Subcutaneous abdominal adipose tissue (tissue), 5 donors: Measurements from ENCODE around the gene PTPRD.

Source experiments
- H3K27ac ChIP-seq: one replicate; pipeline ENCODE4 v1.7.0; 2013; ENCODE audit warnings: low read depth, mild to moderate bottlenecking, inconsistent platforms, low read length, moderate library complexity
- H3K27me3 ChIP-seq, 5 donors: one replicate each; pipeline ENCODE4 v1.7.0; 2013; ENCODE audit warnings: low read length in 5 of 5, inconsistent platforms in 1 of 5; ENCODE audit not compliant: control insufficient read depth in 5 of 5, insufficient read depth in 4 of 5
- H3K36me3 ChIP-seq, 5 donors: one replicate each; pipeline ENCODE4 v1.7.0; 2013; ENCODE audit warnings: low read length in 5 of 5; ENCODE audit not compliant: control insufficient read depth in 5 of 5, insufficient read depth in 5 of 5
- H3K4me1 ChIP-seq, 5 donors: one replicate each; pipeline ENCODE4 v1.7.0; 2013; ENCODE audit warnings: low read length in 5 of 5, mild to moderate bottlenecking in 3 of 5, moderate library complexity in 1 of 5; ENCODE audit not compliant: control insufficient read depth in 5 of 5, insufficient read depth in 5 of 5
- H3K4me3 ChIP-seq, 5 donors: one replicate each; pipeline ENCODE4 v1.7.0; 2013; ENCODE audit warnings: low read length in 5 of 5, low read depth in 1 of 5
- H3K9ac ChIP-seq, 5 donors: one replicate each; pipeline ENCODE4 v1.7.0; 2013; ENCODE audit warnings: low read length in 5 of 5, mild to moderate bottlenecking in 4 of 5, moderate library complexity in 3 of 5
- H3K9me3 ChIP-seq, 5 donors: one replicate each; pipeline ENCODE4 v1.7.0; 2013; ENCODE audit warnings: low read length in 5 of 5; ENCODE audit not compliant: control insufficient read depth in 5 of 5
- donor health status: healthy.
- donor health status: healthy.
- donor health status: healthy.
- donor health status: healthy.
- donor health status: healthy.

The PTPRD gene

DNA sequence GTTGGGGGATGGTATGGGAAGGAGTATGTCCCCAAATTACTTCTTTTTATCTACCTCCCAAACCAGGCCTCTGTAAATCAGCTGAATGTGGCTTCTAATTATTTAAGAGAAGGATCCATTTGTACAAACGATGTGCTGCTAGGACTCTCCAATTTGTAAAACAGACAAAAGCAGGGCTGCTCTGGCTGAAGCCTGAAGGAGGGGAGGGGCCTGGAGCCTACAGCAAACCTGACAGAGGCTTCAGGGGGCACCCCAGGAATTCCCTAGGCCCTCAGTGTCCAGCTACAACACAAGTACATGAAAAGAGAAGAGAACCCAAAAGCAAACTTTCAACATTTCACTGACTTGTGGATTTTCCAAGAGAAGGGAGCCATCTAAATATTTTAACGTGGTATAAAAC is 1873.9 kb downstream of the PTPRD start:
- Histone ChIP-seq H3K36me3 (no peaks in the 10 kb centered on the region), H3K9me3 (no peaks in the 10 kb centered on the region), H3K4me1 (peaks cover 0 to 2% (median under 1%) of the 10 kb centered on the region in 5 donors), H3K27ac (no peak overlapping the region), H3K9ac (no peak overlapping the region), H3K4me3 (no peak overlapping the region), H3K27me3 (no peaks in the 10 kb centered on the region)

DNA sequence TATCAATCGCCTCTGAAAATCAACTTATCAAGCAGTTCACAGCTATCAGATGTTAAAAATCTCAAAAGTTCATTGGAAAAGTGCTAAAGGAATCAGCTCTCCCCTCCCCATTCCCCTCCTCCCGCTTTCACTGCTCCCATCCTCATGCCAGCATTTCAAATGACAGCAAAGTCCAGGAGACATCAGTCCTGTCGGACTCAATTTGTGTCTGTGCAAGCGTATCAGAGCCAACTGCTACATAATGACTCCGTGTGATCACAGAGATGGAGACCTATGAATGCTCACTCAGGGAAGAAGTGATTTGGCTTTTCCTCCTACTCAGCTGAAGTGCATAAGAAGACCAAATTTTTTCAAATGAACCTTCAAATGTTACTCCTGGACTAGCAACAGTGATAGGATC is 1876.0 kb downstream of the PTPRD start:
- no peak overlapping the region for H3K27ac ChIP-seq
- no peaks in the 10 kb centered on the region for H3K36me3 ChIP-seq
- no peak overlapping the region for H3K4me3 ChIP-seq
- H3K4me1 ChIP-seq, result peaks cover 0 to 8% (median 7%) of the 10 kb centered on the region in 5 donors
- no peaks in the 10 kb centered on the region for H3K9me3 ChIP-seq
- H3K27me3 ChIP-seq, result no peaks in the 10 kb centered on the region
- H3K9ac ChIP-seq, result no peak overlapping the region

DNA sequence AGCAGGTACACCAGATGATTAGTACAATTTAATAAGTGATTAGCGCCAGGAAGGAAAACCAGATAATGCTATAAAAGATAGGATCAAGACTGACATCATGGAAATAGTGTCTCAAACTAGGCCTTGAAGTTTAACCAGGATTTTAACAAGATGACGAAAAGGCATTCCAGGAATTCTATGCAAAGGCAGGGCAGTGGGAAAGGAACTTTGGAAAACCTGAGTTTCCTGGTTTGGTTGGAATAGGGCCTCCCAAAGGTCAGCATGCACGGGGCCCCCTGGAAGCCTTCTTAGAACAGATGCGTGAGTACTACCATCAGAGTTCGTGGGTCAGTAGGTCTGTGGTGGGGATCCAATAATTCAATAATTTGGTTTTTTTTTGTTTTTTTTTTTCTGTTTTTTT is 1878.0 kb downstream of the PTPRD start:
- Histone ChIP-seq H3K4me3 (no peak overlapping the region), H3K36me3 (no peaks in the 10 kb centered on the region), H3K27me3 (no peaks in the 10 kb centered on the region), H3K9me3 (no peaks in the 10 kb centered on the region), H3K9ac (no peak overlapping the region), H3K4me1 (peaks cover 0 to 8% (median 7%) of the 10 kb centered on the region in 5 donors), H3K27ac (no peak overlapping the region)

DNA sequence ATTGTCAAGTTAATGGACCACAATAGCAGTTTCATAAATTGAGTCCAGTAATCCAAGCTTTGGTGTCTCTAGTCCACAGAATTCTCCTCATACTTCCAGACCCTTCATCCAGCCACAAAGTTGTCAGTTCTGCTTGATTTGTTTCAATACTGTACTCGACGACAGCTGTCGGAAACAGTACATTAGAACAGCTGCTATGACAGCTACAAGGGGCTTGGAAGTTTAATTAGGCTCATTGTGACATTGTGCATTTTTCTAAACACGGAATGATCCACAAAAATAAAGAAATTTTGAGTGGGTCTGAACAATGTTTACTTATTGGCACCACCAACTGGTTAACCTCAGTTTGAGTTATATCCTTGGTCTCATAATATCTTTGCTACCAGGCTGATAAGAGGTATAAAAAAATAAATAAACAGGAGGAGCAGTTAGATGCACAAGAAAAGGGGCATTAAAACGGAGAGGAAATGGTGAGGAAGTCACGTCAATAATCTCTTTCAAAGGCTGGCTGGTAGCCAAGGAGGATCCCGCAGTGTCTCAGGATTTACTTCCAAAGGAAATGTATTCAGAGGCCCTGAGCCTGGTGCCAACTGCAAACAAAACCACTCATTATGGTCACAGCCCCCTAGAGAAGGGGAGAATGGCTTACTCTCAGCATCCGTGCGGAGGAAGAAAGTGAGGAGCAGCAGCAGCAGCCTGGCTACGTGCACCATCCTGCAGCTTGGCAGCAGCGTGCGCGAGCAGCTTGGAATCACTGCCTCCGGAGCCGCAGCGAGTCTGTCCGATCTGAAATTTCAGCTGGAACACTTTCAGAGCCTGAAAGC is 1879.5 kb downstream of the PTPRD start:
- Histone ChIP-seq H3K27me3 (no peaks in the 10 kb centered on the region), H3K4me1 (peaks cover 0 to 8% (median 7%) of the 10 kb centered on the region in 5 donors), H3K27ac (no peak overlapping the region), H3K9ac (peak overlapping the region in 1 of 5 donors; percentile 7), H3K36me3 (no peaks in the 10 kb centered on the region), H3K4me3 (peak overlapping the region; percentile 13 to 53 (median 44)), H3K9me3 (no peaks in the 10 kb centered on the region)

DNA sequence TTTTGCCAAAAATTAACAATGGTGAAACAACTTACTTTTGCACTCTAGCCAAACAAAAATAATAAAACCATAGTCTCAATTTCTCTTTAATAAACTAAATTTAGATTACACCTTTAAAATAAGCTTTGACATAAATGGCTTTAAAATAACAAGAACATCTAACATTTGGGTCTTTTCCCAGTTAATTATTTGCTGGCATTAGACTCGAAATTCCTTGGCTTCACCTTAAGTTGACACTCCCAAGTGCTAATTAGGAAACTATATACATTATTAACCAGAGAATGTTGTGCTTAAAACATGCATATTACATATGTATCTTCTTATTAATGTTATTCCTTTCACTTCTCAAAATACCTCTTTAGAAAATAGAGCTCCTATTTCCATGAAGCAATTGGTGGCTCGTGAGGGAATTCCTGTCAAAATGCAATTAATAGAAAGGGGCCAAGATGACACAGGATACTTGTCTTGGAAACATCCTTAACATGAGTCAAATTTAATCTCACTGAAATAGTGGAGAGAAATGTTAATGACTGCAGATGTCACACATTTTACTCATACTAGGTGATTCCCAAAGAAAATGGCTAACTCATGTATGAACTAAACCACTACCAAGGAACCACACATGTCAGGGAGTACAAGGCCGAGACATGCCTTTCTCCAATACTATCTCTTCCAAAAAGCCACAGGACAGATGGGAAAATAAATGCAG is 1880.3 kb downstream of the PTPRD start:
- H3K27ac ChIP-seq, result no peak overlapping the region
- H3K4me3 ChIP-seq, result no peak overlapping the region

DNA sequence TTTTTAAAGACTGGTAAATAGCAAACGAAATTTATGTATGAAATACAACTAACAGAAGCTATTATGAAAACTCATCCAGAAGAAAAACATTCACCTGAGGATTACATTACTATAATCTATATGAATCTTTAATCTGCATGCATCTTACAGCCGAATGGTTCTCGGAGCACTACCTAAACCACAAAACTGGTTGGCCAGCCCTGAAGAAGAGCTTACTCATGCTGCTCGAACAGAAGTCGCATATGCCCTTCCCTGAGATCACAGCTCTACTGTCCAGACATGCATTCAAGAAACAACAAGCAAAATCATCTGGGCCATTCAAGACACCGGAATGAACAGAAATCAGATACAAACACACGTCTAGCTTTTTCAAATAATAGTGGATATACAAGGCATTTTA is 1882.2 kb downstream of the PTPRD start:
- Histone ChIP-seq H3K27ac (no peak overlapping the region), H3K27me3 (no peaks in the 10 kb centered on the region), H3K36me3 (no peaks in the 10 kb centered on the region), H3K9ac (no peak overlapping the region), H3K4me1 (peaks cover 0 to 8% (median 7%) of the 10 kb centered on the region in 5 donors), H3K9me3 (no peaks in the 10 kb centered on the region), H3K4me3 (no peak overlapping the region)

More for the DNA sequence above, 1880.3 kb downstream of the PTPRD start:
- Histone ChIP-seq H3K9me3 (no peaks in the 10 kb centered on the region), H3K36me3 (no peaks in the 10 kb centered on the region), H3K4me1 (peaks cover 0 to 8% (median 7%) of the 10 kb centered on the region in 5 donors), H3K27me3 (no peaks in the 10 kb centered on the region), H3K9ac (no peak overlapping the region)

DNA sequence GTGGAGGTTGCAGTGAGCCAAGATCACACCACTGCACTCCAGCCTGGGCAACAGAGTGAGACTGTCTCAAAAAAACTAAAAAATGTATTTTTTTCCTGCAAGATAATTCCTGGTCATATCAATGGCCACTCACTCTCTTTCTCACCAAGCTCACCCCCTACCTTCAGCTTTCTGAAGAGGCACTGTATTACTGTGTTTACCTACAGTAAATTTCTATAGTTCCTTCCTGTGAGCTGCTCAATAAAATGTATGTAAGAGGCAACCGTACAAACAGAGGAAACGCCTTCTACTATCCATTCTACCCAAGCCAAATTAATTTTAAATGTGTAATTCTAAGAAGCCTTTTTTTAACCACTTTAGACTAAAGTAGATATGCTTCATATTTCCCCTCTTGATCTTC is 1883.9 kb downstream of the PTPRD start:
- H3K36me3 ChIP-seq, result no peaks in the 10 kb centered on the region
- no peaks in the 10 kb centered on the region for H3K9me3 ChIP-seq
- H3K27me3 ChIP-seq, result no peaks in the 10 kb centered on the region
- no peak overlapping the region for H3K4me3 ChIP-seq
- no peak overlapping the region for H3K27ac ChIP-seq
- H3K9ac ChIP-seq, result no peak overlapping the region
- peaks cover 0 to 6% (median 6%) of the 10 kb centered on the region in 5 donors for H3K4me1 ChIP-seq

DNA sequence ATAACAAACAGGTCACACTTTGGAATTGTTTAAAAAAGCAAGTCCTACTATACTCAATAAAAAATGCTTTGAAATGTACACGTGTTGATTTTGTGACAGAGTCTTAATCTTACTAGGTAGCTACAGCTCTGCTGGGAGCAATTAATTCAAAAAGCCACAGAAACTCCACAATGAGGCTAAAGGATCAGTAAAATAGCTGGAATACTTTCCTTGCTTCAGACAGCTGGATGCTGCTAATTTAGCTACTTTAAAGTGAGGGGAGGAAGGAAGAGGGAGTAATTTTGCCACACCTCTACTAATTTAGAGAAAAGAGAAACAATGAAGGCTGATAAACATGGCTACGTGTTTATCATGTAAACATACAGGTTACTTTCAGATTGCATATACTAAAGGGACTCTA is 1885.6 kb downstream of the PTPRD start:
- Histone ChIP-seq H3K27me3 (no peaks in the 10 kb centered on the region), H3K9me3 (no peaks in the 10 kb centered on the region), H3K4me3 (no peak overlapping the region), H3K9ac (no peak overlapping the region), H3K36me3 (no peaks in the 10 kb centered on the region), H3K27ac (no peak overlapping the region), H3K4me1 (no peaks in the 10 kb centered on the region)

DNA sequence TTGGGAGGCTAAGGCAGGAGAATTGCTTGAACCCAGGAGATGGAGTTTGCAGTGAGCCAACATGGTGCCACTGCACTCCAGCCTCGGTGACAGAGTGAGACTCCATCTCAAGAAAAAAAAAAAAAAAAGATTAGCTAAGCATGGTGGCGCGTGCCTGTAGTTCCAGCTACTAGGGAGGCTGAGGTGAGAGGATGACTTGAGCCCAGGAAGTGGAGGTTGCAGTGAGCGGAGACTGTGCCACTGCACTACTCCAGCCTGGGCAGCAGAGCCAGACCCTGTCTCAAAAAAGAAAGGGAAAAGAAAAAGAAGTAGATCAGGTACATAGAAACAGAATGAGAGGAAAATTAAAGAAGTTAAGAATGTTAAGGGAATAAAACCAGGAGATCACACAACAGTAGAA is 1886.1 kb downstream of the PTPRD start:
- Histone ChIP-seq H3K27ac (no peak overlapping the region), H3K4me3 (no peak overlapping the region), H3K27me3 (no peaks in the 10 kb centered on the region), H3K36me3 (no peaks in the 10 kb centered on the region), H3K4me1 (no peaks in the 10 kb centered on the region), H3K9ac (no peak overlapping the region), H3K9me3 (no peaks in the 10 kb centered on the region)

DNA sequence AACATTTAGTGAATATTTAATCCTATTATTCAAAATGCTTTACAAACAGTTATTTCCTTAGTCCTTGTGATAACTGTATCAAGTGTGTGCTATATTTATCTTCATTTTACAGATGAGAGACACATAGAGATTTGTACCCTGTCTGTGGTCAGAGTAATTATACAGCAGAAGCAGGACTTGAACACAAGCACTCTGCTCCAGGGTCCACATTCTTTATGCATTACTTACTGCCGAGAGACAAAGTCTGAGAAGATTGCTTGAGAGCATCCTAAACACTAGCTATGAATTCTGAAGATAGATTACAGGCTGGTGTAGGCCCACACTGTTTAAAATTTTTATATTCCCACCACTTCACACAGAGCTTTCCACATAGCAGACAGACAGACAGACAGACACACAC is 1887.2 kb downstream of the PTPRD start:
- no peaks in the 10 kb centered on the region for H3K36me3 ChIP-seq
- no peaks in the 10 kb centered on the region for H3K9me3 ChIP-seq
- no peak overlapping the region for H3K27ac ChIP-seq
- H3K9ac ChIP-seq, result no peak overlapping the region
- H3K4me3 ChIP-seq, result no peak overlapping the region
- H3K4me1 ChIP-seq, result no peaks in the 10 kb centered on the region
- no peaks in the 10 kb centered on the region for H3K27me3 ChIP-seq
